NB4 (cell line): ENCODE measurements around the gene ANKRD20A1.
"Not testable (repeated sequence)": the region's sequence is repeated elsewhere in the genome, so short reads cannot be mapped to it uniquely, and the experiment has no call there.

ENCODE experiments used
- POLR2A ChIP-seq: IDR thresholded peaks from 2 replicates; pipeline ENCODE4 v1.6.1; 2011; ENCODE audit warnings: mild to moderate bottlenecking; ENCODE audit not compliant: insufficient read length; ENCODE audit errors: extremely low read depth
- TF ChIP-seq, protein P1 (sequence below): IDR thresholded peaks from one replicate; pipeline ENCODE4 v1.5.1; 2012; ENCODE audit warnings: low read depth, low read length

GRCh38 chr9:67858871-67859270 is at the start of gene ANKRD20A1:
- TF ChIP-seq, protein P1, sequence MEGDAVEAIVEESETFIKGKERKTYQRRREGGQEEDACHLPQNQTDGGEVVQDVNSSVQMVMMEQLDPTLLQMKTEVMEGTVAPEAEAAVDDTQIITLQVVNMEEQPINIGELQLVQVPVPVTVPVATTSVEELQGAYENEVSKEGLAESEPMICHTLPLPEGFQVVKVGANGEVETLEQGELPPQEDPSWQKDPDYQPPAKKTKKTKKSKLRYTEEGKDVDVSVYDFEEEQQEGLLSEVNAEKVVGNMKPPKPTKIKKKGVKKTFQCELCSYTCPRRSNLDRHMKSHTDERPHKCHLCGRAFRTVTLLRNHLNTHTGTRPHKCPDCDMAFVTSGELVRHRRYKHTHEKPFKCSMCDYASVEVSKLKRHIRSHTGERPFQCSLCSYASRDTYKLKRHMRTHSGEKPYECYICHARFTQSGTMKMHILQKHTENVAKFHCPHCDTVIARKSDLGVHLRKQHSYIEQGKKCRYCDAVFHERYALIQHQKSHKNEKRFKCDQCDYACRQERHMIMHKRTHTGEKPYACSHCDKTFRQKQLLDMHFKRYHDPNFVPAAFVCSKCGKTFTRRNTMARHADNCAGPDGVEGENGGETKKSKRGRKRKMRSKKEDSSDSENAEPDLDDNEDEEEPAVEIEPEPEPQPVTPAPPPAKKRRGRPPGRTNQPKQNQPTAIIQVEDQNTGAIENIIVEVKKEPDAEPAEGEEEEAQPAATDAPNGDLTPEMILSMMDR: not testable (repeated sequence)
- not testable (repeated sequence) for TF ChIP-seq POLR2A
